Peyer's patch (tissue), 4 donors: ENCODE results near the gene RCN2.

Source experiments
- POLR2A ChIP-seq, 2 donors: fragments of 450-650 bp; IDR thresholded peaks; one replicate each; pipeline ENCODE4 v1.5.1; 2017; ENCODE audit warnings: antibody characterized with exemption in 2 of 2, mild to moderate bottlenecking in 2 of 2, moderate library complexity in 2 of 2
- TF ChIP-seq, protein P1 (sequence below), 6 experiments: fragments of 450-650 bp in 4 of 6; fragments of 200-600 bp in 2 of 6; sonication (generic) in 1 of 6; IDR thresholded peaks; one replicate each; pipeline ENCODE4 v1.5.1; 2017 to 2019; ENCODE audit warnings: antibody characterized with exemption in 6 of 6, mild to moderate bottlenecking in 3 of 6, moderate library complexity in 1 of 6

- TF ChIP-seq, protein P1, sequence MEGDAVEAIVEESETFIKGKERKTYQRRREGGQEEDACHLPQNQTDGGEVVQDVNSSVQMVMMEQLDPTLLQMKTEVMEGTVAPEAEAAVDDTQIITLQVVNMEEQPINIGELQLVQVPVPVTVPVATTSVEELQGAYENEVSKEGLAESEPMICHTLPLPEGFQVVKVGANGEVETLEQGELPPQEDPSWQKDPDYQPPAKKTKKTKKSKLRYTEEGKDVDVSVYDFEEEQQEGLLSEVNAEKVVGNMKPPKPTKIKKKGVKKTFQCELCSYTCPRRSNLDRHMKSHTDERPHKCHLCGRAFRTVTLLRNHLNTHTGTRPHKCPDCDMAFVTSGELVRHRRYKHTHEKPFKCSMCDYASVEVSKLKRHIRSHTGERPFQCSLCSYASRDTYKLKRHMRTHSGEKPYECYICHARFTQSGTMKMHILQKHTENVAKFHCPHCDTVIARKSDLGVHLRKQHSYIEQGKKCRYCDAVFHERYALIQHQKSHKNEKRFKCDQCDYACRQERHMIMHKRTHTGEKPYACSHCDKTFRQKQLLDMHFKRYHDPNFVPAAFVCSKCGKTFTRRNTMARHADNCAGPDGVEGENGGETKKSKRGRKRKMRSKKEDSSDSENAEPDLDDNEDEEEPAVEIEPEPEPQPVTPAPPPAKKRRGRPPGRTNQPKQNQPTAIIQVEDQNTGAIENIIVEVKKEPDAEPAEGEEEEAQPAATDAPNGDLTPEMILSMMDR (IDR thresholded peaks at IDR 0.05), result no peak
- no peak for TF ChIP-seq POLR2A (IDR thresholded peaks at IDR 0.05)
These were observed 23.2 kb downstream of the RCN2 start for GRCh38 chr15:76954744-76955143.
